HepG2 (cell line): ENCODE results near the gene CPAMD8. TPM values are rescaled to one million over a fixed set of nuclear protein-coding genes. Genes with fewer than 3 reads are reported as not detected.
A peak's percentile ranks its signal among the peaks of the same experiment; 100 is the strongest.

Experiments used
- ATF4 ChIP-seq, 2 experiments: fragments of 450-650 bp in 1 of 2; sonication (generic) in 1 of 2; formaldehyde crosslinking; IDR thresholded peaks; 2 replicates each; pipeline versions ENCODE4 v1.5.0 to v1.8.0; 2020 to 2022; ENCODE audit warnings: mild to moderate bottlenecking in 1 of 2, missing genetic modification reagents in 1 of 2
- CCDC6 ChIP-seq: sonication (generic); formaldehyde crosslinking; IDR thresholded peaks from 2 replicates; pipeline ENCODE4 v1.8.1; 2022; ENCODE audit warnings: mild to moderate bottlenecking, missing genetic modification reagents, moderate library complexity
- CHD4 ChIP-seq: fragments of 200-600 bp; sonication (generic); IDR thresholded peaks from 2 replicates; pipeline ENCODE4 v1.7.0; 2017; ENCODE audit warnings: mild to moderate bottlenecking, low read length, borderline replicate concordance
- GFI1 ChIP-seq: sonication (generic); formaldehyde crosslinking; IDR thresholded peaks from 2 replicates; pipeline ENCODE4 v1.5.0; 2020; ENCODE audit warnings: missing genetic modification reagents, mild to moderate bottlenecking, borderline replicate concordance
- JUNB ChIP-seq: sonication (generic); formaldehyde crosslinking; IDR thresholded peaks from 2 replicates; pipeline ENCODE4 v1.8.0; 2022; ENCODE audit warnings: missing genetic modification reagents, mild to moderate bottlenecking, borderline replicate concordance
- NCOR1 ChIP-seq: fragments of 200-600 bp; sonication (generic); IDR thresholded peaks from 2 replicates; pipeline ENCODE4 v1.7.0; 2017; ENCODE audit warnings: antibody characterized with exemption, low read length, borderline replicate concordance
- PAF1 ChIP-seq: IDR thresholded peaks from 2 replicates; pipeline ENCODE4 v1.6.1; 2016; ENCODE audit warnings: missing genetic modification reagents, missing compliant biosample characterization
- PRDM4 ChIP-seq: sonication (generic); formaldehyde crosslinking; IDR thresholded peaks from 2 replicates; pipeline ENCODE4 v1.9.0; 2021; ENCODE audit warnings: missing genetic modification reagents, borderline replicate concordance
- RFXANK ChIP-seq: IDR thresholded peaks from 2 replicates; pipeline ENCODE4 v1.6.1; 2016
- SIX1 ChIP-seq: sonication (generic); formaldehyde crosslinking; IDR thresholded peaks from 2 replicates; pipeline ENCODE4 v1.4.0; 2020; ENCODE audit warnings: missing genetic modification reagents, borderline replicate concordance
- SIX4 ChIP-seq: sonication (generic); formaldehyde crosslinking; IDR thresholded peaks from 2 replicates; pipeline ENCODE4 v1.4.0; 2020; ENCODE audit warnings: missing genetic modification reagents
- THAP11 ChIP-seq: IDR thresholded peaks from 2 replicates; pipeline ENCODE4 v1.6.1; 2016; ENCODE audit warnings: missing biosample characterization, missing genetic modification reagents
- THRA ChIP-seq: sonication (generic); formaldehyde crosslinking; IDR thresholded peaks from 2 replicates; pipeline ENCODE4 v1.4.0; 2020; ENCODE audit warnings: missing genetic modification reagents, borderline replicate concordance
- XBP1 ChIP-seq: sonication (generic); formaldehyde crosslinking; IDR thresholded peaks from 2 replicates; pipeline ENCODE4 v1.5.0; 2020; ENCODE audit warnings: missing genetic modification reagents
- ZBTB10 ChIP-seq: sonication (generic); formaldehyde crosslinking; IDR thresholded peaks from 2 replicates; pipeline ENCODE4 v1.4.0; 2020; ENCODE audit warnings: missing genetic modification reagents, borderline replicate concordance
- ZMAT5 ChIP-seq: sonication (generic); formaldehyde crosslinking; IDR thresholded peaks from 2 replicates; pipeline ENCODE4 v1.5.0; 2020; ENCODE audit warnings: mild to moderate bottlenecking, low read depth, missing genetic modification reagents, borderline replicate concordance
- ZNF441 ChIP-seq: sonication (generic); formaldehyde crosslinking; IDR thresholded peaks from 2 replicates; pipeline ENCODE4 v1.7.0; 2021; ENCODE audit warnings: missing genetic modification reagents, borderline replicate concordance
- ZNF484 ChIP-seq: sonication (generic); formaldehyde crosslinking; IDR thresholded peaks from 2 replicates; pipeline ENCODE4 v1.5.1; 2020; ENCODE audit warnings: mild to moderate bottlenecking, low read depth, missing genetic modification reagents, borderline replicate concordance
- ZNF597 ChIP-seq: sonication (generic); formaldehyde crosslinking; IDR thresholded peaks from 2 replicates; pipeline ENCODE4 v1.5.0; 2020; ENCODE audit warnings: missing genetic modification reagents
- ZNF724P ChIP-seq: sonication (generic); formaldehyde crosslinking; IDR thresholded peaks from 2 replicates; pipeline ENCODE4 v1.8.0; 2022; ENCODE audit warnings: missing genetic modification reagents, borderline replicate concordance
- ZNF777 ChIP-seq: sonication (generic); formaldehyde crosslinking; IDR thresholded peaks from 2 replicates; pipeline ENCODE4 v1.4.0; 2020; ENCODE audit warnings: missing genetic modification reagents
- polyA plus RNA-seq, 8 experiments: library from polyadenylated mRNA; depleted of rRNA in 3 of 8; stranded (reverse) in 7 of 8; unstranded in 1 of 8; fragments of >200 nt; fragmentation: Illumina TruSeq in 4 of 8; extraction: Trizol in 4 of 8; gene quantifications; 2 replicates each; pipeline versions ENCODE4 v1.2.1 to v1.2.3, GENCODE V29; 2011 to 2016; ENCODE audit warnings: low read depth in 4 of 8, missing spikeins in 1 of 8, mixed read lengths in 1 of 8; ENCODE audit not compliant: insufficient read depth in 1 of 8
- total RNA-seq, 5 experiments: library from RNA; depleted of rRNA; stranded (reverse); fragments of >200 nt; fragmentation: Illumina TruSeq; extraction: Trizol; gene quantifications; 2 replicates each; pipeline ENCODE4 v1.2.3, GENCODE V29; 2016; ENCODE audit warnings: low read depth in 1 of 5

Gene CPAMD8
- total and polyA plus RNA-seq, 2 of the 13 experiments (the other 11 are each of a cell fraction or from before 2014, with no cell fraction given), result 0.29 to 0.34 TPM

- no peak for TF ChIP-seq ZBTB10
- TF ChIP-seq THAP11 (CRISPR knock-in tag), result 0 out of 2 replicates have a peak, but pooled peaks have one; percentile 21
- no peak for TF ChIP-seq CCDC6 (CRISPR knock-in tag)
- TF ChIP-seq ZNF441 (CRISPR knock-in tag), result no peak
- no peak for TF ChIP-seq ZNF724P (CRISPR knock-in tag)
- no peak for TF ChIP-seq JUNB
- TF ChIP-seq THRA (CRISPR knock-in tag), result peak; percentile 31; the same call in 1 of the 2 replicates
- no peak for TF ChIP-seq SIX1 (CRISPR knock-in tag)
- no peak for TF ChIP-seq ZNF484 (CRISPR knock-in tag)
- no peak for TF ChIP-seq XBP1
- no peak for TF ChIP-seq SIX4 (CRISPR knock-in tag)
- no peak for TF ChIP-seq RFXANK
- no peak for TF ChIP-seq ZMAT5
- TF ChIP-seq ATF4 (CRISPR knock-in tag; IDR thresholded peaks at IDR 0.05), result peak in 1 of 2 experiments; percentile 96; a peak in 2 of 4 replicates
- TF ChIP-seq NCOR1, result no peak
- no peak for TF ChIP-seq ZNF597 (CRISPR knock-in tag)
- TF ChIP-seq PRDM4, result no peak
- TF ChIP-seq PAF1, result no peak
- no peak for TF ChIP-seq CHD4
- TF ChIP-seq ZNF777 (CRISPR knock-in tag), result 0 out of 2 replicates have a peak, but pooled peaks have one; percentile 50
- TF ChIP-seq GFI1 (CRISPR knock-in tag), result 0 out of 2 replicates have a peak, but pooled peaks have one; percentile 40
Measured at GRCh38 chr19:16886305-16886880, 140.2 kb downstream of the CPAMD8 start (continued).
